Gastroesophageal sphincter (tissue), 4 donors: Measurements from ENCODE around the gene EFEMP1. TPM values are rescaled to one million over a fixed set of nuclear protein-coding genes. Genes with fewer than 3 reads are reported as not detected.
"Not testable (repeated sequence)": the region's sequence is repeated elsewhere in the genome, so short reads cannot be mapped to it uniquely, and the experiment has no call there.

Experiments
- ATAC-seq: fragments of 150-250 bp; one replicate; pipeline ENCODE4 v1.9.1; 2016; ENCODE audit warnings: mild to moderate bottlenecking, moderate library complexity
- H3K27ac ChIP-seq, 4 donors: fragments of 200-600 bp; sonication (generic) in 3 of 4; 1 replicate in 3 of 4; 2 replicates in 1 of 4; pipeline ENCODE4 v1.5.1; 2016 to 2019
- H3K27me3 ChIP-seq: fragments of 200-600 bp; sonication (generic); one replicate; pipeline ENCODE4 v1.5.1; 2019
- H3K36me3 ChIP-seq, 2 donors: fragments of 200-600 bp; sonication (generic); one replicate each; pipeline ENCODE4 v1.5.1; 2019; ENCODE audit warnings: control low read depth in 1 of 2
- H3K4me1 ChIP-seq, 3 donors: fragments of 200-600 bp; sonication (generic); 1 replicate in 2 of 3; 2 replicates in 1 of 3; pipeline ENCODE4 v1.5.1; 2016 to 2019; ENCODE audit warnings: control low read depth in 2 of 3
- H3K4me3 ChIP-seq, 2 donors: fragments of 200-600 bp; sonication (generic); one replicate each; pipeline ENCODE4 v1.5.1; 2019; ENCODE audit warnings: mild to moderate bottlenecking in 1 of 2, moderate library complexity in 1 of 2
- H3K9me3 ChIP-seq, 3 donors: fragments of 200-600 bp; sonication (generic); one replicate each; pipeline ENCODE4 v1.5.1; 2017 to 2019; ENCODE audit warnings: control low read depth in 2 of 3
- EP300 ChIP-seq: sonication (generic); formaldehyde crosslinking; IDR thresholded peaks from one replicate; pipeline ENCODE4 v1.6.1; 2017; ENCODE audit warnings: antibody characterized with exemption, mild to moderate bottlenecking
- POLR2A ChIP-seq, 2 donors: fragments of 450-650 bp; IDR thresholded peaks; one replicate each; pipeline ENCODE4 v1.6.1; 2017; ENCODE audit warnings: antibody characterized with exemption in 2 of 2, mild to moderate bottlenecking in 2 of 2, moderate library complexity in 1 of 2
- POLR2AphosphoS5 ChIP-seq: sonication (generic); formaldehyde crosslinking; IDR thresholded peaks from one replicate; pipeline ENCODE4 v1.6.1; 2017; ENCODE audit warnings: antibody characterized with exemption
- WGBS, 2 donors: methylation state at CpG; one replicate each; pipeline ENCODE4 v1.1.5; 2018; ENCODE audit warnings: low coverage in 1 of 2; 5-methylcytosine and 5-hydroxymethylcytosine counted together
- total RNA-seq, 4 donors: library from RNA; depleted of rRNA; stranded (reverse); fragments of >200 nt; gene quantifications; one replicate each; pipeline ENCODE4 v1.1.0, GENCODE V29; 2016
- TF ChIP-seq, protein P1 (sequence below), 4 experiments: fragments of 200-600 bp in 2 of 4; fragments of 450-650 bp in 2 of 4; sonication (generic) in 1 of 4; IDR thresholded peaks; one replicate each; pipeline ENCODE4 v1.5.1; 2017 to 2019; ENCODE audit warnings: antibody characterized with exemption in 4 of 4, mild to moderate bottlenecking in 2 of 4, moderate library complexity in 2 of 4

Gene EFEMP1
- total RNA-seq, 4 donors from 2014 or later = 70.5 to 141 (median 91.9) TPM

DNA sequence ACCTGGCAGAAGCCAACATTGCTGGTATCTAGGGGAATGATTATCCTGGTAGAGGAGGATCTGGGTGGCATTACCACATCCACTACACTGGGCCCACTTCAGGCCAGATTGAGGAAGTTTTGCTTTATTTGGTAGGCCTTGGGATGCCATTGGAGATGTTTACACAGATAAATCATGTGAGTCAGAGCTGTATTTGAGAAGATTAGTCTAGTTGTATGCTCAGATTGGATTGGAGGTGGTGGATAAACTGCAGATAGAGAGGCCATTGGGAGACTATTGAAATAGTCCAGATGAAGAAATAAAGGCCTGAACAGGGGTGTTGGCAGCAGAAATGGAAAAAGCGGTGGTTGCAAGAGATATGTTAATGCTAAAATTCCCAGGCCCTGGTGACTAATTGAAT, 81.5 kb downstream of the EFEMP1 start:
- no peak for ATAC-seq
- no peak overlapping the region for H3K4me3 ChIP-seq
- H3K9me3 ChIP-seq = peaks cover 0 to 6% (median 0%) of the 10 kb centered on the region in 3 donors
- no peaks in the 10 kb centered on the region for H3K27me3 ChIP-seq
- TF ChIP-seq, protein P1, sequence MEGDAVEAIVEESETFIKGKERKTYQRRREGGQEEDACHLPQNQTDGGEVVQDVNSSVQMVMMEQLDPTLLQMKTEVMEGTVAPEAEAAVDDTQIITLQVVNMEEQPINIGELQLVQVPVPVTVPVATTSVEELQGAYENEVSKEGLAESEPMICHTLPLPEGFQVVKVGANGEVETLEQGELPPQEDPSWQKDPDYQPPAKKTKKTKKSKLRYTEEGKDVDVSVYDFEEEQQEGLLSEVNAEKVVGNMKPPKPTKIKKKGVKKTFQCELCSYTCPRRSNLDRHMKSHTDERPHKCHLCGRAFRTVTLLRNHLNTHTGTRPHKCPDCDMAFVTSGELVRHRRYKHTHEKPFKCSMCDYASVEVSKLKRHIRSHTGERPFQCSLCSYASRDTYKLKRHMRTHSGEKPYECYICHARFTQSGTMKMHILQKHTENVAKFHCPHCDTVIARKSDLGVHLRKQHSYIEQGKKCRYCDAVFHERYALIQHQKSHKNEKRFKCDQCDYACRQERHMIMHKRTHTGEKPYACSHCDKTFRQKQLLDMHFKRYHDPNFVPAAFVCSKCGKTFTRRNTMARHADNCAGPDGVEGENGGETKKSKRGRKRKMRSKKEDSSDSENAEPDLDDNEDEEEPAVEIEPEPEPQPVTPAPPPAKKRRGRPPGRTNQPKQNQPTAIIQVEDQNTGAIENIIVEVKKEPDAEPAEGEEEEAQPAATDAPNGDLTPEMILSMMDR (IDR thresholded peaks at IDR 0.05) = no peak
- TF ChIP-seq EP300 (no peak), POLR2AphosphoS5 (no peak), POLR2A (IDR thresholded peaks at IDR 0.05) (no peak)
- H3K36me3 ChIP-seq = no peaks in the 10 kb centered on the region
- H3K4me1 ChIP-seq = no peaks in the 10 kb centered on the region
- 73 to 100% methylated on average over 1 of the region's 1 CpG for WGBS, 2 donors
- no peak overlapping the region for H3K27ac ChIP-seq

DNA sequence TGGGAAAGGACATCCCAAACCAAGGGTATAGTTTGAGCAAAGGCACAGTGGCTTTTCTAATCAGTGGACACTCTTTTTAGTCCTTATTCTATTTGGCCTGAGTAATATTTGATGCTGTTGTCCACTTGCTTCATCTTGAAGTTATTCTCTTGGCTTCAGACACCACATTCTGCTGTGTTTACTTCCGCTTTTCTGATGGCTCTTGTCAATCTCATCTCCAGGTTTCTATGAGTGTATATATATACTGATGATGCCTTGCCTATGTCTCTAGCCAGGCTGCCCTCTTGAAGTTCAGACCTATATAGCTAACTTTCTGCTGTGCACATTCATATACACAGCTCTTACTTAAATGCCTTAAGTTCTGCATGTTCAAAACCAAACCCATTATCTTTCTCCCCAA, 83.1 kb downstream of the EFEMP1 start:
- 83 to 100% methylated on average over 1 of the region's 1 CpG for WGBS, 2 donors

DNA sequence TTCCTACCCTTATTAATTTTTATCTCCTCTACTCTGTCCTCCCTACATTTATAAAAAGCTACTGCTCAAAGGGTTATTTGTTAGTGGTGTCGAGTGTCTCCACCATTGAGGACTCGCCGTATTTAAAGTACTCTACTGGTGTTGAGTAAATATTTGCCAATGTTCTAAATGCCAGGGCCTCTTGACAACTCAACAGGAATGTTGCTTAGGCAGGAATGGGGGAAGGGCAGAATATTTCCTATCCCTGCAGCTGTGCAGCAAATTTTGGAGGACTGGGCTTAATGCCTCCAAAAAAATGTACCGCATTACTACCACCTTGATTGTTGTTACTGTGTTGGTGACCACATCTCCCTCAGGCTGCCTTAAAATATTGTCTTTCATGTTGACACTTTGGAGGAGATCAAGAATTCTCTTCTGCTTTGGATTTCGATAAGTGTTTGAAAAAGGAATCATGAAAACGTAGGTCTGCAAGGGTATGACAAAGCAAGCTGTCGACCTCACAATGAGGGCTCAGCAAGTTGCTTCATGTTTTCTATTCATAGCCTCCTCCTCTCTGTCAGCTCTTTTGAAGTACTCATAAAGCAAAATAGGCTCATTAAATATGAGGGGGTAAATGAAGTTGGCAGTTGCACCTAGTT, 84.3 kb downstream of the EFEMP1 start:
- Histone ChIP-seq H3K4me3 (no peak overlapping the region), H3K9me3 (peaks cover 0 to 7% (median 0%) of the 10 kb centered on the region in 3 donors), H3K4me1 (no peaks in the 10 kb centered on the region), H3K27me3 (no peaks in the 10 kb centered on the region), H3K36me3 (no peaks in the 10 kb centered on the region), H3K27ac (no peak overlapping the region)
- TF ChIP-seq POLR2A (IDR thresholded peaks at IDR 0.05) = no peak
- WGBS, 2 donors = 33 to 46% methylated on average over 1 to 7 of the region's 7 CpGs
- no peak for ATAC-seq

More for the DNA sequence above, 83.1 kb downstream of the EFEMP1 start:
- TF ChIP-seq, protein P1 (IDR thresholded peaks at IDR 0.05) = no peak
- TF ChIP-seq POLR2A (IDR thresholded peaks at IDR 0.05) = no peak
- TF ChIP-seq POLR2AphosphoS5 = no peak
- no peak for TF ChIP-seq EP300
- Histone ChIP-seq H3K27ac (no peak overlapping the region), H3K4me3 (no peak overlapping the region), H3K36me3 (no peaks in the 10 kb centered on the region), H3K9me3 (peaks cover 0 to 7% (median 0%) of the 10 kb centered on the region in 3 donors), H3K4me1 (no peaks in the 10 kb centered on the region), H3K27me3 (no peaks in the 10 kb centered on the region)
- ATAC-seq = no peak

DNA sequence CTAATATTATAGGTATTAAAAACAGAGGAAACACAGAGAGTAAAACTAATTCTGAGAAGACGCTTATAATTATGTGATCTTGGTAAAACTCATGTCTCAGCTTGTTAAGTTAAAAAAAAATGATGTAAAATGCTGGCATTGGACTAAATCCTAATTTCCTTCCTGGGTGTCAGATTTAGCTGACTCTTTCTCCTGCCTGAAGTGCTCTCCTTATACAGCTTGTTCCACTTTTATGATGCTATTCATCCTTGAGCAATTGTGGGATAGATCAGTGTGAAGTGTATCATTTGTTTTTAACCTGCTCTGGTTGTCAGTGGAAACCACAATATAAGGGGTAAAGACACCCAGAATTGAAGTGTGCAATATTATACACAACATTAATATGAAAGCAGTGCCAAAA, 84.9 kb downstream of the EFEMP1 start:
- ATAC-seq = no peak
- no peaks in the 10 kb centered on the region for H3K4me1 ChIP-seq
- WGBS, 2 donors = 80 to 85% methylated on average over 1 of the region's 1 CpG
- no peak overlapping the region for H3K27ac ChIP-seq
- H3K36me3 ChIP-seq = no peaks in the 10 kb centered on the region
- H3K4me3 ChIP-seq = no peak overlapping the region
- TF ChIP-seq POLR2AphosphoS5 = no peak
- TF ChIP-seq POLR2A (IDR thresholded peaks at IDR 0.05) = no peak
- TF ChIP-seq, protein P1 (IDR thresholded peaks at IDR 0.05) = no peak
- TF ChIP-seq EP300 = no peak
- H3K27me3 ChIP-seq = no peaks in the 10 kb centered on the region
- H3K9me3 ChIP-seq = peaks cover 0 to 7% (median 0%) of the 10 kb centered on the region in 3 donors

DNA sequence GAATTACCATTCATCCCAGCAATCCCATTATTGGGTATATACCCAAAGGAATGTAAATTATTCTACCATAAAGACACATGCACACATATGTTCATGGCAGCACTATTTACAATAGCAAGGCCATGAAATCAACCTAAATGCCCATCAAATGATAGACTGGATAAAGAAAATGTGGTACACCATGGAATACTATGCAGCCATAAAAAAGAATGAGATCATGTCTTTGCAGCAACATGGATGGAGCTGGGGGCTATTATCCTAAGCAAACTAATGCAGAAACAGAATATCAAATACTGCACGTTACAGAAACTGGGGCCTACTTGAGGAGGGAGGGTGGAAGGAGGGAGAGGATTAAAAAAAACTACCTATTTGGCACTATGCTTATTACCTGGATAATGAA, 85.5 kb downstream of the EFEMP1 start:
- not testable (repeated sequence) for ATAC-seq, H3K27ac ChIP-seq, H3K4me1 ChIP-seq, H3K27me3 ChIP-seq, H3K9me3 ChIP-seq, H3K36me3 ChIP-seq, H3K4me3 ChIP-seq
- WGBS, 2 donors = 60 to 72% methylated on average over 1 of the region's 1 CpG

DNA sequence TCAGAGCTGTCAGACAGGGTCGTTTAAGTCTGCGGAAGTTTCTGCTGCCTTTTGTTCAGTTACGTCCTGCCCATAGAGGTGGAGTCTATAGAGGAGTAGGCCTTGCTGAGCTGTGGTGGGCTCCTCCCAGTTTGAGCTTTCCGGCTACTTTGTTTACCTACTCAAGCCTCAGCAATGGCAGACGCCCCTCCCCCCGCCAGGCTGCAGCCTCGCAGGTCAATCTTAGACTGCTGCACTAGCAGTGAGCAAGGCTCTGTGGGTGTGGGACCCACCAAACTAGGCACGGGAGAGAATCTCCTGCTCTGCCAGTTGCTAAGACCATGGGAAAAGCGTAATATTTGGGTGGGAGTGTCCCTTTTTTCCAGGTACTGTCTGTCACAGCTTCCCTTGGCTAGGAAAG, 86.5 kb downstream of the EFEMP1 start:
- H3K27ac ChIP-seq = no peak overlapping the region
- no peaks in the 10 kb centered on the region for H3K4me1 ChIP-seq
- ATAC-seq = no peak
- WGBS, 2 donors = 22 to 70% methylated on average over 2 to 4 of the region's 9 CpGs
- H3K9me3 ChIP-seq = peaks cover 0 to 7% (median 0%) of the 10 kb centered on the region in 3 donors
- no peaks in the 10 kb centered on the region for H3K27me3 ChIP-seq
- TF ChIP-seq EP300 = no peak
- no peak for TF ChIP-seq POLR2AphosphoS5
- TF ChIP-seq, protein P1 (IDR thresholded peaks at IDR 0.05) = no peak
- TF ChIP-seq POLR2A (IDR thresholded peaks at IDR 0.05) = no peak
- no peak overlapping the region for H3K4me3 ChIP-seq
- H3K36me3 ChIP-seq = no peaks in the 10 kb centered on the region

DNA sequence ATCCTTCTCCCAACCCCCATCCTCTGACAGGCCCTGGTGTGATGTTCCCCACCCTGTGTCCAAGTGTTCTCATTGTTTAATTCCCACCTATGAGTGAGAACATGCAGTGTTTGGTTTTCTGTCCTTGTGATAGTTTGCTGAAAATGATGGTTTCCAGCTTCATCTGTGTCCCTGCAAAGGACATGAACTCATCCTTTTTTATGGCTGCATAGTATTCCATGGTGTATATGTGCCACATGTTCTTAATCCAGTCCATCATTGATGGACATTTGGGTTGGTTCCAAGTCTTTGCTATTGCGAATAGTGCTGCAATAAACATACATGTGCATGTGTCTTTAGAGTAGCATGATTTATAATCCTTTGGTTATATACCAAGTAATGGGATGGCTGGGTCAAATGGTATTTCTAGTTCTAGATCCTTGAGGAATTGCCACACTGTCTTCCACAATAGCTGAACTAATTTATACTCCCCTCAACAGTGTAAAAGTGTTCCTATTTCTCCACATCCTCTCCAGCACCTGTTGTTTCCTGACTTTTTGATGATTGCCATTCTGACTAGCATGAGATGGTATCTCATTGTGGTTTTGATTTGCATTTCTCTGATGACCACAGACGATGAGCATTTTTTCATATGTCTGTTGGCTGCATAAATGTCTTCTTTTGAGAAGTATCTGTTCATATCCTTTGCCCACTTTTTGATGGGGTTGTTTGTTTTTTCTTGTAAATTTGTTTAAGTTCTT, 91.7 kb downstream of the EFEMP1 start:
- H3K4me3 ChIP-seq, H3K27ac ChIP-seq, H3K36me3 ChIP-seq, H3K9me3 ChIP-seq, H3K27me3 ChIP-seq, H3K4me1 ChIP-seq, ATAC-seq: not testable (repeated sequence)
- 33 to 72% methylated on average over 2 of the region's 2 CpGs for WGBS, 2 donors
